Smooth muscle cell of the brain vasculature (primary cell): Measurements from ENCODE around the gene TRAF4.
"Not testable (repeated sequence)": the region's sequence is repeated elsewhere in the genome, so short reads cannot be mapped to it uniquely, and the experiment has no call there.

Source experiments
- DNase-seq: peaks from one replicate; pipeline ENCODE4 v3.0.0-alpha.2; 2012; ENCODE audit warnings: low read depth, low spot score

TRAF4 gene

GRCh38 chr17:28783161-28783560 lies 39.4 kb downstream of the TRAF4 start:
- no peak for DNase-seq

DNA sequence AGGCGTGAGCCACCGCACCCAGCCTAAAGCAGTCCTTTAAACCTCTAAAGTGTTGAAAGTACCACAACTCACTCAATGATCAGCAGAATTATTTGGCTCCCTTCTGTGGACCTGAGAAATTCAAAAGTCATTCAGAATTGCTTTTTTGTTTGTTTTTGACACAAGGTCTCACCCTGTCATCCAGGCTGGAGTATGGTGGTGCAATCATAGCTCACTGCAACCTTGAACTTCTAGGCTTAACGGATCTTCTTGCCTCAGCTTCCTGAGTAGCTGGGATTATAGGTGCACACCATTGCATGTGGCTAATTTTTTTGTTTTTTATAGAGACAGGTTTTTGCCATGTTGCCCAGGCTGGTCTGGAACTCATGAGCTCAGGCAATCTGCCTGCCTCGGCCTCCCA lies 44.3 kb downstream of the TRAF4 start:
- no peak for DNase-seq

GRCh38 chr17:28792877-28793661 lies 49.3 kb downstream of the TRAF4 start:
- DNase-seq = no peak

DNA sequence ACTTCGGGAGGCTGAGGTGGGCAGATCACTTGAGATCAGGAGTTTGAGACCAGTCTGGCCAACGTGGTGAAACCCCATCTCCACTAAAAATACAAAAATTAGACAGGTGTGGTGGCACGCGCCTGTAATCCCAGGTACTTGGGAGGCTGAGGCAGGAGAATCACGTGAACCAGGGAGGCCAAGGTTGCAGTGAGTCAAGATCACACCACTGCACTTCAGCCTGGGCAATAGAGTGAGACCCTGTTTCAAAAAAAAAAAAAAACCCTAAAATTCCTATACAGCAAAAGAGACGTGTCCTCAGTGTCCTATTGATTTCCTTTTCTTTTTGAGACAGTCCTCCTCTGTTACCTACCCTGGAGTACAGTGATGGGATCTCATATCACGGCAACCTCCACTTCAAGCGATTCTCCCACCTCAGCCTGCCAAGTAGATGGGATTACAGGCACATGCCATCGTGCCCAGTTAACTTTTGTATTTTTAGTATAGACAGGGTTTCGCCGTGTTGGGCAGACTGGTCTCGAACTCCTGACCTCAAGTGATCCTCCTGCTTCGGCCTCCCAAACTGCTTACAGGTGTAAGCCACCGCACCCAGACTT lies 51.1 kb downstream of the TRAF4 start:
- not testable (repeated sequence) for DNase-seq

DNA sequence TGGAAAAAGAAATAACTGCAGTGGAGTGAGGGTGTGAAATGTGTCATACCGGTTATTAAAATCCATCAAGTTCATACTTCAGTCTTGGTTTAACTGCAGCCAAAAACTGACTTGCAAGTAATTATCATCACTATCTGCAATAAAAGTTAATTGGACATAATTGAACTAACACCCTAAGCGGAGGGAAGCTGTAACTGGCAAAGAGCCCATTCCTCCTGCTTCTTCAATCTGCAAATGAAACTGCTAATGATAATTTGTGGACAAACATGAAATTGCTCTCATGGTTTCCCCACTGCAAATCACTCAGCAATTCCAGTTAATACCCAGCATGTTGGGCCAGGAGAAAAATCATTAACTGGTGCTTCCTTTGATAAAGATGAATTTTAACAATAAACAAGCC lies 52.3 kb downstream of the TRAF4 start:
- no peak for DNase-seq
